OCI-LY7 (cell line): ENCODE data around the gene ZYX. TPM values are rescaled to one million over a fixed set of nuclear protein-coding genes. Genes with fewer than 3 reads are reported as not detected.

Source experiments
- BruUV-seq: library from RNA; stranded (reverse); fragments of 400-500 nt; replicated peaks from 2 replicates; lab custom pipeline; 2021; lab: Mats Ljungman, UMichigan
- CTCF ChIA-PET: fragments of 300-600 bp; sonication (Branson Sonifier 250); formaldehyde crosslinking; loops from one replicate; lab custom pipeline; 2022; ENCODE audit warnings: antibody characterized with exemption; ENCODE audit not compliant: unreplicated experiment; lab: Charles Lee
- POLR2A ChIA-PET: fragments of 300-600 bp; sonication (Branson Sonifier 250); formaldehyde crosslinking; loops from one replicate; lab custom pipeline; 2022; ENCODE audit warnings: antibody characterized with exemption; lab: Charles Lee
- DNase-seq: peaks from one replicate; pipeline ENCODE4 v3.0.0-alpha.2; 2015; ENCODE audit warnings: low spot score
- H2AFZ ChIP-seq: fragments of 200-600 bp; sonication (generic), shearing (Covaris generic); 2 replicates; pipeline ENCODE4 v1.6.1; 2014; ENCODE audit warnings: mild to moderate bottlenecking, antibody characterized with exemption, low read length, moderate library complexity
- H3K27ac ChIP-seq: fragments of 200-600 bp; sonication (generic); 2 replicates; pipeline ENCODE4 v1.5.1; 2014; ENCODE audit warnings: mixed run types, low read depth, mild to moderate bottlenecking, moderate library complexity, low read length, inconsistent platforms; ENCODE audit not compliant: poor library complexity, severe bottlenecking
- H3K36me3 ChIP-seq: fragments of 200-600 bp; sonication (generic); 2 replicates; pipeline ENCODE4 v1.6.1; 2014; ENCODE audit warnings: mild to moderate bottlenecking, antibody characterized with exemption, low read length, moderate library complexity, mixed read lengths; ENCODE audit not compliant: insufficient read depth
- H3K4me1 ChIP-seq: fragments of 200-600 bp; sonication (generic); 2 replicates; pipeline ENCODE4 v1.5.1; 2014; ENCODE audit warnings: mild to moderate bottlenecking, low read length; ENCODE audit not compliant: insufficient read depth, poor library complexity, severe bottlenecking
- H3K4me2 ChIP-seq: fragments of 200-600 bp; sonication (generic); 2 replicates; pipeline ENCODE4 v1.6.1; 2014; ENCODE audit warnings: mild to moderate bottlenecking, low read length
- H3K4me3 ChIP-seq: fragments of 200-600 bp; sonication (generic); 2 replicates; pipeline ENCODE4 v1.5.1; 2014; ENCODE audit warnings: mild to moderate bottlenecking, low read depth, low read length; ENCODE audit not compliant: poor library complexity, severe bottlenecking
- H3K79me2 ChIP-seq: fragments of 200-600 bp; sonication (generic); 2 replicates; pipeline ENCODE4 v1.6.1; 2016; ENCODE audit warnings: low read depth, mild to moderate bottlenecking, low read length, moderate library complexity, mixed read lengths; ENCODE audit not compliant: insufficient read depth
- H3K9me2 ChIP-seq: fragments of 200-600 bp; sonication (generic); 2 replicates; pipeline ENCODE4 v1.6.1; 2016; ENCODE audit warnings: mild to moderate bottlenecking, low read length, mixed read lengths; ENCODE audit not compliant: insufficient read depth
- H3K9me3 ChIP-seq: fragments of 200-600 bp; sonication (generic); 2 replicates; pipeline ENCODE4 v1.6.1; 2014; ENCODE audit warnings: mild to moderate bottlenecking, mixed run types, low read length, mixed read lengths
- H4K20me1 ChIP-seq: fragments of 200-600 bp; sonication (generic); 2 replicates; pipeline ENCODE4 v1.6.1; 2014; ENCODE audit warnings: mild to moderate bottlenecking, antibody characterized with exemption, low read length, moderate library complexity, mixed read lengths; ENCODE audit not compliant: insufficient read depth
- EZH2phosphoT487 ChIP-seq: fragments of 200-600 bp; sonication (generic); IDR thresholded peaks from 2 replicates; pipeline ENCODE4 v1.6.1; 2018; ENCODE audit warnings: low read depth, borderline replicate concordance, mild to moderate bottlenecking, mixed run types, antibody characterized with exemption, low read length, moderate library complexity, mixed read lengths
- intact Hi-C: fragments of 100-400 bp; cut with micrococcal nuclease; formaldehyde crosslinking; loops from one replicate; pipeline ENCODE4 v1.10.0; 2022; ENCODE audit not compliant: unreplicated experiment
- total RNA-seq, 2 experiments: library from RNA; depleted of rRNA in 1 of 2; stranded (reverse); fragments of >200 nt in 1 of 2; shearing (Covaris generic) in 1 of 2; gene quantifications; 2 replicates each; pipeline ENCODE4 v1.2.3, GENCODE V29; 2014 to 2022
- TF ChIP-seq, protein P1 (sequence below): fragments of 200-600 bp; sonication (generic); conservative IDR thresholded peaks from 2 replicates; pipeline ENCODE4 v1.5.1; 2014; ENCODE audit warnings: mild to moderate bottlenecking, antibody characterized with exemption, low read length, moderate library complexity, mixed read lengths

ZYX gene
- total RNA-seq, 2 experiments from 2014 or later, result 0.44 to 4.2 TPM

- Histone ChIP-seq H4K20me1 (no peaks in the 10 kb centered on the region), H3K9me3 (no peaks in the 10 kb centered on the region), H3K27ac (no peak overlapping the region), H3K79me2 (no peaks in the 10 kb centered on the region), H3K4me3 (peak overlapping the region; percentile 76), H3K9me2 (no peaks in the 10 kb centered on the region), H2AFZ (peak overlapping the region; percentile 90; the same call in 1 of the 2 replicates), H3K4me1 (peaks cover 11% of the 10 kb centered on the region), H3K36me3 (no peaks in the 10 kb centered on the region), H3K4me2 (peak overlapping the region; percentile 98)
- no peak for DNase-seq
- ChIA-PET CTCF (no interaction called here), POLR2A (no interaction called here)
- no TSS peak for BruUV-seq
- TF ChIP-seq, protein P1, sequence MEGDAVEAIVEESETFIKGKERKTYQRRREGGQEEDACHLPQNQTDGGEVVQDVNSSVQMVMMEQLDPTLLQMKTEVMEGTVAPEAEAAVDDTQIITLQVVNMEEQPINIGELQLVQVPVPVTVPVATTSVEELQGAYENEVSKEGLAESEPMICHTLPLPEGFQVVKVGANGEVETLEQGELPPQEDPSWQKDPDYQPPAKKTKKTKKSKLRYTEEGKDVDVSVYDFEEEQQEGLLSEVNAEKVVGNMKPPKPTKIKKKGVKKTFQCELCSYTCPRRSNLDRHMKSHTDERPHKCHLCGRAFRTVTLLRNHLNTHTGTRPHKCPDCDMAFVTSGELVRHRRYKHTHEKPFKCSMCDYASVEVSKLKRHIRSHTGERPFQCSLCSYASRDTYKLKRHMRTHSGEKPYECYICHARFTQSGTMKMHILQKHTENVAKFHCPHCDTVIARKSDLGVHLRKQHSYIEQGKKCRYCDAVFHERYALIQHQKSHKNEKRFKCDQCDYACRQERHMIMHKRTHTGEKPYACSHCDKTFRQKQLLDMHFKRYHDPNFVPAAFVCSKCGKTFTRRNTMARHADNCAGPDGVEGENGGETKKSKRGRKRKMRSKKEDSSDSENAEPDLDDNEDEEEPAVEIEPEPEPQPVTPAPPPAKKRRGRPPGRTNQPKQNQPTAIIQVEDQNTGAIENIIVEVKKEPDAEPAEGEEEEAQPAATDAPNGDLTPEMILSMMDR, result no peak
- TF ChIP-seq EZH2phosphoT487, result no peak
- intact Hi-C loops, result loop anchor here (1.0 kb wide), 1 partner anchor 37 kb away; no protein-coding TSS in a partner anchor
Measured at GRCh38 chr7:143379611-143380259, 1.4 kb upstream of the ZYX start.

GRCh38 chr7:143380260-143380645, 892 bp upstream of the ZYX start:
- no TSS peak for BruUV-seq
- no peaks in the 10 kb centered on the region for H3K9me3 ChIP-seq
- CTCF ChIA-PET, result interaction anchor here (0.7 kb wide), 1 partner anchor 26 kb away, joined by 3 read pairs; no protein-coding TSS in a partner anchor
- TF ChIP-seq, protein P1, result peak; percentile 91
- TF ChIP-seq EZH2phosphoT487, result no peak
- POLR2A ChIA-PET, result no interaction called here
- H3K4me2 ChIP-seq, result peak overlapping the region; percentile 98
- peaks cover 6% of the 10 kb centered on the region for H3K4me1 ChIP-seq
- intact Hi-C loops, result loop anchor here (1.0 kb wide), 1 partner anchor 36 kb away; no protein-coding TSS in a partner anchor
- H3K9me2 ChIP-seq, result no peaks in the 10 kb centered on the region
- H3K79me2 ChIP-seq, result no peaks in the 10 kb centered on the region
- H2AFZ ChIP-seq, result peak overlapping the region; percentile 90
- H3K27ac ChIP-seq, result no peak overlapping the region
- H4K20me1 ChIP-seq, result no peaks in the 10 kb centered on the region
- peak overlapping the region; percentile 76 for H3K4me3 ChIP-seq
- peak; percentile 79 for DNase-seq
- no peaks in the 10 kb centered on the region for H3K36me3 ChIP-seq
